HEK293 (cell line): ENCODE data around the gene TRMU.

Source experiments
- CTCF ChIA-PET: fragments of 350-600 bp; formaldehyde crosslinking; extraction: SDS; loops from one replicate; lab custom pipeline; 2021; ENCODE audit warnings: antibody characterized with exemption; lab: Yijun Ruan, JAX
- POLR2A ChIA-PET: fragments of 300-600 bp; formaldehyde crosslinking; extraction: SDS; loops from one replicate; lab custom pipeline; 2020; ENCODE audit warnings: antibody characterized with exemption, inconsistent platforms; lab: Yijun Ruan, JAX
- H3K27ac ChIP-seq: fragments of 200-500 bp; sonication (Bioruptor generic); 2 replicates; pipeline ENCODE4 v1.5.1; 2014; ENCODE audit warnings: low read depth, low read length, control low read depth, inconsistent platforms; ENCODE audit errors: extremely low read depth
- H3K36me3 ChIP-seq, 2 experiments: fragments of 200-500 bp in 1 of 2; sonication (Bioruptor generic) in 1 of 2; 1 replicate in 1 of 2; 2 replicates in 1 of 2; pipeline ENCODE4 v1.5.1; 2014 to 2017; ENCODE audit warnings: inconsistent platforms in 2 of 2, low read length in 2 of 2; ENCODE audit not compliant: control insufficient read depth in 2 of 2, insufficient read depth in 1 of 2
- H3K4me1 ChIP-seq: fragments of 200-500 bp; sonication (Bioruptor generic); 2 replicates; pipeline ENCODE4 v1.5.1; 2014; ENCODE audit warnings: mild to moderate bottlenecking, low read length, inconsistent platforms; ENCODE audit not compliant: control insufficient read depth, insufficient read depth
- H3K4me3 ChIP-seq: 2 replicates; pipeline ENCODE4 v1.5.1; 2011; ENCODE audit warnings: low read depth, mild to moderate bottlenecking, control low read depth, low read length, moderate library complexity
- H3K9me3 ChIP-seq: fragments of 200-500 bp; sonication (Bioruptor generic); 2 replicates; pipeline ENCODE4 v1.5.1; 2014; ENCODE audit warnings: low read depth, low read length, inconsistent platforms; ENCODE audit not compliant: control insufficient read depth, insufficient read depth
- HIC1 ChIP-seq: fragments of 450-650 bp; formaldehyde crosslinking; IDR thresholded peaks from 2 replicates; pipeline ENCODE4 v1.5.1; 2016; ENCODE audit warnings: missing biosample characterization, missing genetic modification characterization
- HOXA7 ChIP-seq: sonication (generic); formaldehyde crosslinking; IDR thresholded peaks from 2 replicates; pipeline ENCODE4 v1.8.1; 2022; ENCODE audit warnings: missing genetic modification reagents, borderline replicate concordance
- KLF10 ChIP-seq: fragments of 450-650 bp; IDR thresholded peaks from 2 replicates; pipeline ENCODE4 v1.5.1; 2018; ENCODE audit warnings: missing biosample characterization, mild to moderate bottlenecking, missing genetic modification characterization
- KLF16 ChIP-seq: fragments of 450-650 bp; formaldehyde crosslinking; IDR thresholded peaks from 2 replicates; pipeline ENCODE4 v1.5.1; 2017; ENCODE audit warnings: missing biosample characterization, missing genetic modification characterization
- PRDM1 ChIP-seq: fragments of 450-650 bp; formaldehyde crosslinking; IDR thresholded peaks from 2 replicates; pipeline ENCODE4; 2016; ENCODE audit warnings: missing biosample characterization, missing genetic modification characterization
- SCRT2 ChIP-seq: fragments of 450-650 bp; formaldehyde crosslinking; IDR thresholded peaks from 2 replicates; pipeline ENCODE4 v1.5.1; 2016; ENCODE audit warnings: missing biosample characterization, missing genetic modification characterization
- TSHZ1 ChIP-seq: fragments of 450-650 bp; formaldehyde crosslinking; IDR thresholded peaks from 2 replicates; pipeline ENCODE4 v1.5.1; 2016; ENCODE audit warnings: missing biosample characterization, missing genetic modification characterization, borderline replicate concordance
- ZBTB6 ChIP-seq: fragments of 450-650 bp; formaldehyde crosslinking; IDR thresholded peaks from 2 replicates; pipeline ENCODE4 v1.5.1; 2017; ENCODE audit warnings: missing biosample characterization, missing genetic modification characterization
- ZNF10 ChIP-seq: fragments of 450-650 bp; formaldehyde crosslinking; IDR thresholded peaks from 2 replicates; pipeline ENCODE4 v1.5.1; 2017; ENCODE audit warnings: missing biosample characterization, missing genetic modification characterization
- ZNF214 ChIP-seq: fragments of 450-650 bp; formaldehyde crosslinking; IDR thresholded peaks from 2 replicates; pipeline ENCODE4 v1.5.1; 2017; ENCODE audit warnings: missing biosample characterization, mild to moderate bottlenecking, missing genetic modification characterization, borderline replicate concordance
- ZNF223 ChIP-seq: fragments of 450-650 bp; formaldehyde crosslinking; IDR thresholded peaks from 2 replicates; pipeline ENCODE4 v1.5.1; 2016; ENCODE audit warnings: missing biosample characterization, missing genetic modification characterization
- ZNF239 ChIP-seq: fragments of 450-650 bp; formaldehyde crosslinking; IDR thresholded peaks from 2 replicates; pipeline ENCODE4 v1.5.1; 2016; ENCODE audit warnings: missing biosample characterization, missing genetic modification characterization
- ZNF248 ChIP-seq: fragments of 450-650 bp; formaldehyde crosslinking; IDR thresholded peaks from 2 replicates; pipeline ENCODE4 v1.5.1; 2017; ENCODE audit warnings: missing biosample characterization, missing genetic modification characterization
- ZNF266 ChIP-seq: fragments of 450-650 bp; formaldehyde crosslinking; IDR thresholded peaks from 2 replicates; pipeline ENCODE4 v1.5.1; 2016; ENCODE audit warnings: missing biosample characterization, missing genetic modification characterization, low read depth
- ZNF398 ChIP-seq: fragments of 450-650 bp; formaldehyde crosslinking; IDR thresholded peaks from 2 replicates; pipeline ENCODE4 v1.5.1; 2017; ENCODE audit warnings: missing biosample characterization, missing genetic modification characterization
- ZNF621 ChIP-seq: fragments of 450-650 bp; formaldehyde crosslinking; IDR thresholded peaks from 2 replicates; pipeline ENCODE4 v1.5.1; 2017; ENCODE audit warnings: missing biosample characterization, missing genetic modification characterization
- ZNF654 ChIP-seq: fragments of 450-650 bp; formaldehyde crosslinking; IDR thresholded peaks from 2 replicates; pipeline ENCODE4 v1.5.1; 2016; ENCODE audit warnings: low read depth, missing biosample characterization, missing genetic modification characterization
- ZNF692 ChIP-seq: fragments of 450-650 bp; formaldehyde crosslinking; IDR thresholded peaks from 2 replicates; pipeline ENCODE4 v1.5.1; 2016; ENCODE audit warnings: missing biosample characterization, missing genetic modification characterization
- ZSCAN18 ChIP-seq: fragments of 450-650 bp; formaldehyde crosslinking; IDR thresholded peaks from 2 replicates; pipeline ENCODE4 v1.5.1; 2016; ENCODE audit warnings: missing biosample characterization, missing genetic modification characterization
- ZXDB ChIP-seq: fragments of 450-650 bp; formaldehyde crosslinking; IDR thresholded peaks from 2 replicates; pipeline ENCODE4 v1.5.1; 2016; ENCODE audit warnings: missing biosample characterization, missing genetic modification characterization

Gene TRMU

GRCh38 chr22:46367707-46368191 lies 32.2 kb downstream of the TRMU start (continued):
- peak; percentile 43 for TF ChIP-seq ZNF654 (tag by site-specific recombination)
- TF ChIP-seq PRDM1 (tag by site-specific recombination), result no peak; the same call in 1 of the 2 replicates
- TF ChIP-seq ZXDB, result no peak
- TF ChIP-seq HOXA7 (CRISPR knock-in tag), result no peak
- TF ChIP-seq ZNF621 (tag by site-specific recombination), result no peak
- TF ChIP-seq ZNF239 (tag by site-specific recombination), result no peak
- no peak for TF ChIP-seq KLF16 (tag by site-specific recombination)

GRCh38 chr22:46368422-46368821 lies 32.9 kb downstream of the TRMU start:
- H3K4me1 ChIP-seq, result no peaks in the 10 kb centered on the region
- ChIA-PET POLR2A (interaction anchor here (1.4 to 1.5 kb wide), 2 partner anchors 170 to 185 kb away, joined by 3 read pairs; no protein-coding TSS in a partner anchor), CTCF (interaction anchor here (0.6 to 2.6 kb wide), 40 partner anchors 9 to 1548 kb away, joined by 3 to 77 read pairs (median 4); no protein-coding TSS in a partner anchor)
- TF ChIP-seq KLF16 (tag by site-specific recombination) (no peak), ZNF214 (tag by site-specific recombination) (no peak), ZNF692 (tag by site-specific recombination) (no peak), SCRT2 (tag by site-specific recombination) (no peak), KLF10 (no peak), ZNF223 (no peak)
- no peak overlapping the region for H3K27ac ChIP-seq
- H3K36me3 ChIP-seq, result peaks cover 0 to 35% of the 10 kb centered on the region in 2 experiments; a peak in 2 of 3 replicates
- H3K4me3 ChIP-seq, result no peak overlapping the region
- no peaks in the 10 kb centered on the region for H3K9me3 ChIP-seq

GRCh38 chr22:46368871-46369715 lies 33.6 kb downstream of the TRMU start:
- H3K36me3 ChIP-seq, result peaks cover 0 to 29% of the 10 kb centered on the region in 2 experiments; a peak in 2 of 3 replicates
- H3K9me3 ChIP-seq, result no peaks in the 10 kb centered on the region
- ChIA-PET POLR2A (no interaction called here), CTCF (interaction anchor here (0.7 to 1.3 kb wide), 4 partner anchors 11 to 1548 kb away, joined by 3 to 5 read pairs (median 4); no protein-coding TSS in a partner anchor)
- H3K4me1 ChIP-seq, result peaks cover 3% of the 10 kb centered on the region; the same call in 1 of the 2 replicates
- H3K27ac ChIP-seq, result no peak overlapping the region
- no peak overlapping the region for H3K4me3 ChIP-seq
- TF ChIP-seq ZNF266 (tag by site-specific recombination) (no peak), TSHZ1 (no peak), ZSCAN18 (tag by site-specific recombination) (no peak), ZNF398 (no peak), HIC1 (no peak), ZNF248 (tag by site-specific recombination) (no peak), ZBTB6 (tag by site-specific recombination) (no peak), ZNF10 (tag by site-specific recombination) (no peak)
